ENCODE data around the gene WDR77.

GRCh38 chr1:111452581-111452980, 3.5 kb upstream of the WDR77 start:
- no peak for TF ChIP-seq CTCF (IDR thresholded peaks at IDR 0.05)
- no peak for TF ChIP-seq POLR2AphosphoS5 (IDR thresholded peaks at IDR 0.05)
- no peak for TF ChIP-seq POLR2A (IDR thresholded peaks at IDR 0.05)
